ENCODE measurements around the gene NCOA1.

Gene NCOA1

GRCh38 chr2:24711865-24712264 lies 220.8 kb downstream of the NCOA1 start:
- DNase-seq: no peak

DNA sequence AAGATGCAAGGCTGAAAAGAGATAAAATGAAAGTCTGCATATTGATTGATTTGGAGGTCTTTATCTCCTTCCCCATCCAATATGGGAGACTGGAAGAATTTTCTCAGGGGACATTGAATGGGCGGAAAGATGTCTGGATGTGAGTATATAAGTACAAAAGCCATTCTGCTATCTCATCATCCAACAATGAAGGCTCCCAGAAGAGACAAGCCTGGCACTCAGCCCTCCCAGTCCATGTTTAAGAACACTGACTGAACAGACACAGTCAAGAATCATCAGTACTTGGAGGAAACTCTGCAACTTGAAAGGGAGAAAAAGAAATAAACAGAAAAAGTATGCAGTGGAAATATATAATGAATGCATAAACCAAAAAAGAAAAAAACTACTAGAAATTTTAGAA lies 221.2 kb downstream of the NCOA1 start:
- DNase-seq: no peak

GRCh38 chr2:24717263-24717951 lies 226.4 kb downstream of the NCOA1 start:
- no peak for DNase-seq

- no peak for DNase-seq
Measured at GRCh38 chr2:24720310-24720709, 229.3 kb downstream of the NCOA1 start.

GRCh38 chr2:24721470-24721869 lies 230.4 kb downstream of the NCOA1 start:
- DNase-seq: no peak

DNA sequence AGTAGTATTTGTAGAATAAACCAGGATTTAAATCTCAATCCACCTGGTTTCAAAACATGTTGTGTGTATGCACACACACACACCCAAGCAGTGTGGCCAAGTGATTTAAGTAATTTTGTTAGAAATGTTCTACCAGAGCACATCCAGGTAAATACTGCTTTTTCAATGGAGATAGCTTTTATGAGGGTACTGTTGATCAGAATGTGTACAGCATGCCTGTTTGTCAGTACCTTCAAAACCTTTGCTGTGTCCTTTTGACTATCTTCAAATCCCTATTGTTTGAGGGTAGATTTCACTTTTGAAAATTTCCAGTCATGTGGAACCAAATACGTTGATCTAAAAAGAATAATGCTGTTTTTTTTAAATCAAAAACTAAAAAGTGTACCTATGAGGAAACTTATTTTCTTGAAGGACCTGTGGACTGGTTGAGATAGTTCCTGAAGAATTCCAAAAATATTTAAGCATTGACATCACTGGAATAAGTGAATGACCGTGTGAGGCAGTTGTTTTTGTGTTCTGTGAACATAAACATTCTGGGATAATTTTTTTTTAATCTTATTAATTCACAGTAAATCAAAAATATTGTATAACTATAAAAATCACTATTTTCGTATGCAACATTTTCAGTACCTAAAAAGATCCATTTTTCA lies 231.2 kb downstream of the NCOA1 start:
- no peak for DNase-seq

DNA sequence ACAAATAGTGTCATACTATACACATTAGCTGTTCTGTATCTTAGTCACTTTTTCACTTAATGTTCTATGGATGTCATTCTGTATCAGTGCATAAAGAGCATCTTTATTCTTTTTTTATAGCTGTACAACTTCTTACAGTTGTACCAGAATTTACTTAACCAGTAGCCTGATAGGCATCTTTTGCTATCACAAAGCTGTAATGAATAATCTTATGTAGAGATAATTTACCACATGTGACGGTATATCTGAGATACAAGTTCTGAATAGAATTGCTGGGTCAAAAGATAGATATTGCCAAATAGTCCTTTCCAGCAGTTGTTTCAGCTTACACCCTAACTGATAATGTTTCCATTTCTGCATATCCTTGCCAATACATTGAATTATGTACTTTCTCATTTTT lies 232.1 kb downstream of the NCOA1 start:
- no peak for DNase-seq

- no peak for DNase-seq
Measured at GRCh38 chr2:24723665-24724064, 232.6 kb downstream of the NCOA1 start.

GRCh38 chr2:24724111-24724775 lies 233.2 kb downstream of the NCOA1 start:
- DNase-seq: no peak

GRCh38 chr2:24725956-24726355 lies 234.9 kb downstream of the NCOA1 start:
- DNase-seq: no peak

DNA sequence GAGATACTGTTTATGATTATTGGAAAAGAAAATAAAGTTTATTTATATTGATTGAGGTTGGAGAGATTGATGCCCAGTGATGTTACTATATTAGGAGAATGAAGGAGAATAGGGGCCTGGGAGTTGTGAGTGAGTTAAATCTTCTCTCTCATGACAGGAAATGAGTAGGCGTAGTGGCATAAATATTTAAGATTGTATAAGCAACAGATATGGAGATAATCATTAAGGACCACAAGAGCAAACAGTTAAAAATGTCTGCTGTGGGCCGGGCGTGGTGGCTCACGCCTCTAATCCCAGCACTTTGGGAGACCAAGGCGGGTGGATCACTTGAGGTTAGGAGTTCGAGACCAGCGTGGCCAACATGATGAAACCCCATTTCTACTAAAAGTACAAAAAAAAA lies 239.4 kb downstream of the NCOA1 start:
- no peak for DNase-seq

GRCh38 chr2:24731040-24731439 lies 240.0 kb downstream of the NCOA1 start:
- DNase-seq: no peak

GRCh38 chr2:24731923-24732322 lies 240.9 kb downstream of the NCOA1 start:
- no peak for DNase-seq

DNA sequence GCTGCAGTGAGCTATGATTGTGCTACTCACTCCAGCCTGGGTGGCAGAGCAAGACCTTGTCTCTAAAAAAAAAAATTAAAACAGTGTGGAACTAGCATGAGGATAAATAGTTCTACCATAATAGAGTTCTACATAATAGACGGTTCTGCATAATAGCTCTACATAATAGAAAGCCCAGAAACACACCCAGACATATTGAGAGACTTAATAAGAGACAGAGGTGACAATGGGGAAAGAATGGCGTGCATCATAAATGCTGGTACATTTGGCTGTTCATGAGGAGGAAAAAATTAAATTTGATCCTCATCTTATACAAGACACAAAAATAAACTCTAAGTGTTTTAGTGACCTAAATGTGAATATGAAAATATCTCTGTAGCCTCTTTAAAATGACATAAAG lies 243.7 kb downstream of the NCOA1 start:
- no peak for DNase-seq

GRCh38 chr2:24739354-24740025 lies 248.4 kb downstream of the NCOA1 start:
- no peak for DNase-seq

DNA sequence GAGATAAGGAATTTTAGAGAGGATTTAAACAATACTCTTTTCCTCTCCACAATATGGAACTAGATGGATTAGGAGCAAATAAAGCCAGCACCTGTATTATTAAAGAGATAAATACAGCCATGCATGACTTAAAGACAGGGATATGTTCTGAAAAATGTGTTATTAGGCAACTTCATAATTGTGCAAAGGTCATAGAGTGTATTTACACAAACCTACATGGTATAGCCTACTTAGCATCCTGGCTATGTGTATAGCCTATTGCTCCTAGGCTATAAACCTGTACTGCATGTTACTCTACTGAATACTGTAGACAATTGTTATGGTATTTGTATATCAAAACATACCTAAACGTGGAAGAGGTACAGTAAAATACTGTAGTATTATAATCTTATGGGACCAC lies 249.1 kb downstream of the NCOA1 start:
- no peak for DNase-seq

DNA sequence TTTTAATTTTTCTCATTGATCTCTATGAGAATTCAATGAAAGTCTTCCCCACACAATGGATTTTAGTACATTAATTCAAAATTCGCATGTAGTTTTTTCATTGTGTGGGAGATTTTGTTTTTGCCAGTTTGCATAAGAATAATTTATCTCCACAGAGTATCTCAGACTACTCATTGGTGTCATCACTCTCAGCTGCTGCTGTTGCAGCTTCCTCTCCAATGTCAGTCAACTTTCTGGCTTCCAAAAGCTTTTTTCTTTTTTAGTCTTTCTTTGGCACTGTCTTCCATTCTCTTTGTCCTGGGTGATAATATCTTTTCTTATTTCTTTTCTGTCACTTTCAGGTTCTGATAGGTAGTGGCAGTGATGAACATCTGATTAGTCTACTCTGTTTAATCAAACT lies 251.7 kb downstream of the NCOA1 start:
- DNase-seq: no peak

DNA sequence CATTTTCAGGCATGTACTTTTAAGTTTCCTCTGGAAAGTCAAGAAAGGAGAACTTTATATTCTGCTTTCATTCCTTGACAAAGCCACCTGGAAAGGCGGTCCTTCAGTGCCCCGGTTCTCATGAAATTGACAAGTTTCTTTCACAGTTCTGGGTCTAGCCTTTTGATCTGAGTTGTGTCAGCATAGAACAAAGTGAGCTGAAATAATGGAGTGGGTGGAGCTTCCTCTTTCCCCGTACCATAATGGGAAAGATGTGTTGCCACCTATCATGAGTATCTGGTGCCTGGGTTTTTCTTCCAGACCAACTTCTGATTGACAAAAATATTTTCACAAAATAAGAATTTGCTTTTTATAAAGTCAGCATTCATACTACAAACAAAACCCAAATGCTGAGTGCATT lies 252.9 kb downstream of the NCOA1 start:
- DNase-seq: no peak

- DNase-seq: no peak
Measured at GRCh38 chr2:24744356-24744755, 253.3 kb downstream of the NCOA1 start.

GRCh38 chr2:24745825-24746224 lies 254.8 kb downstream of the NCOA1 start:
- no peak for DNase-seq

DNA sequence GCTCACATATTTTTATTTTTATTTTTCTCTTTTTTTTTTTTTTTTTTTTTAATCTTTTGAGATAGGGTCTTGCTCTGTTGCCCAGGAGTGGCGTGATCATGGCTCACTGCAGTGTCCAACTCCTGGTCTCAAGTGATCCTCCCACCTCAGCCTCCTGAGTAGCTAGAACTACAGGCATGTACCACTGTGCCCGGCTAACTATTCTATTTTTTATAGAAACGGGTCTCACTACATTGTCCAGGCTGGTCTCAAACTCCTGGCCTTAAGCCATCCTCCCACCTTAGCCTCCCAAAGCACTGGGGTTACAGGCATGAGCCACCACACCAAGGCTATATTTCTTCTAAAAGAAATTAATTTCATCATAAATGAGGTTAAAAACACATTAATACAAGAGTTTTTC lies 256.2 kb downstream of the NCOA1 start:
- no peak for DNase-seq

GRCh38 chr2:24749069-24749691 lies 258.1 kb downstream of the NCOA1 start:
- no peak for DNase-seq

DNA sequence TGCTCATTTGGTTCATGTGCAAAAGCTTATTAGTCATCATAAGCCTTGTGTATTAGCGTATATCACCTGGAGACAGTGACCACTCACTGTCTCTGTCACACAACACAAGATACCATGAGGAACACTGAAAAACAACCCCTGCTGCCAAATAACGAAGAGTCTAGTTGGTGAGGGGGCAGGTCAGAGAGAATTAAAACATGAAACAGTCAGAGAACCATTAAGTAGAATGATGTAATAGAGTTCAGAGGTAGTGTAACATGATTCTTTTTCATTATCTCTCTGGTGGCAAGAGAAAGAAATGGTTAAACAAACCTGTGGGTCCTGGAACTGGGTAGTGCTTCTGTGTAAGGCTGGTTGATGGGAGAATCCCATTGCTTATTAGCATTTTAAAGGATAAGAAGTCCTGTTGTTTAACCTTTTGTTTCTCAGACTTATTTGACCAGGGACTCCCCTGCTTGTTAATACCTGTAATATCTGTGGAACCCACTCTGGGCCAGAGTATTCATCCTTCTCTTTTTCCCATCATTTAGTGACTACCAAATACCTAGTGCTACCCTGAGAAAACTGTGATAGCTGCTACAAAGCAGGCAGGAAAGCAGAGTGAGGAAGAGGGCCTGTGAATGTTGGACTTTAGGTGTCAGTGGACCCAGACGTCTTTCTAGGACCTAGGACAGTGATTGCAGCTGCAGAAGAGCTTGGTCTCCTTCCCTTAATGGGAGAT lies 264.1 kb downstream of the NCOA1 start:
- no peak for DNase-seq

Measured in stimulated activated naive CD4-positive, alpha-beta T cell (primary cell).